NCI-H2196 treated with DMSO at 0.1 percent for 48 hours (cell line): Measurements from ENCODE around the gene HOXD8.

ENCODE experiments used
- DNase-seq: peaks from one replicate; lab custom pipeline; 2025; ENCODE audit not compliant: unreplicated experiment; lab: John Stamatoyannopoulos, UW

HOXD8 gene

GRCh38 chr2:176145085-176145969 lies 15.8 kb downstream of the HOXD8 start:
- no peak for DNase-seq

- DNase-seq = no peak
Measured at GRCh38 chr2:176146101-176146500, 16.6 kb downstream of the HOXD8 start.

GRCh38 chr2:176146645-176147044 lies 17.1 kb downstream of the HOXD8 start:
- DNase-seq = no peak

GRCh38 chr2:176147210-176147799 lies 17.8 kb downstream of the HOXD8 start:
- DNase-seq = no peak

GRCh38 chr2:176147800-176148496 lies 18.4 kb downstream of the HOXD8 start:
- no peak for DNase-seq

- DNase-seq = no peak
Measured at GRCh38 chr2:176148751-176149421, 19.4 kb downstream of the HOXD8 start.

GRCh38 chr2:176149481-176149938 lies 20.0 kb downstream of the HOXD8 start:
- no peak for DNase-seq

- DNase-seq = no peak
Measured at GRCh38 chr2:176149939-176150583, 20.6 kb downstream of the HOXD8 start.

GRCh38 chr2:176150584-176151441 lies 21.3 kb downstream of the HOXD8 start:
- DNase-seq = no peak

- no peak for DNase-seq
Measured at GRCh38 chr2:176151442-176152287, 22.2 kb downstream of the HOXD8 start, which contains the start of gene HOXD4. Gene HOXD4 (plus strand): TSS chr2:176151550. CDS start chr2:176151634, 84 bp downstream.

- DNase-seq = no peak
Measured at GRCh38 chr2:176152350-176153181, 23.1 kb downstream of the HOXD8 start.

GRCh38 chr2:176154576-176155252 lies 25.2 kb downstream of the HOXD8 start:
- no peak for DNase-seq

- DNase-seq = no peak
Measured at GRCh38 chr2:176155356-176156044, 26.0 kb downstream of the HOXD8 start.

- DNase-seq = no peak
Measured at GRCh38 chr2:176156301-176156806, 26.8 kb downstream of the HOXD8 start.

- no peak for DNase-seq
Measured at GRCh38 chr2:176156807-176157498, 27.4 kb downstream of the HOXD8 start, which contains the start of gene HOXD3. Gene HOXD3 (plus strand): TSS chr2:176157307. CDS start chr2:176169115, 11,808 bp downstream.
